Right ventricle myocardium inferior (tissue), 1 donor: ENCODE results near the gene UTS2. TPM values are rescaled to one million over a fixed set of nuclear protein-coding genes. Genes with fewer than 3 reads are reported as not detected.

ENCODE experiments used
- ATAC-seq: fragments of 200-7000 bp; cut with Tn5 transposase; one replicate; pipeline ENCODE4 v1.9.1; 2020; ENCODE audit warnings: mild to moderate bottlenecking, moderate library complexity
- DNase-seq: peaks from one replicate; pipeline ENCODE4 v3.0.0; 2021; ENCODE audit errors: missing footprints
- intact Hi-C: fragments of 100-400 bp; cut with DNase I; formaldehyde crosslinking; loops from one replicate; pipeline ENCODE4 v1.11.0; 2022
- total RNA-seq: library from RNA; stranded (reverse); fragmentation: NEBNext Ultra II Directional; extraction: Animal tissue kit (Norgen Biotek cat#: 25700); gene quantifications from one replicate; pipeline ENCODE4 v1.2.1, GENCODE V29; 2021
- donor health status: DM: no; HTN: yes; CAD: no; lungs with severe emphysema.

UTS2 gene
- total RNA-seq, 1 donor from 2014 or later, result not detected

GRCh38 chr1:7868070-7868780, 15.4 kb upstream of the UTS2 start:
- intact Hi-C loops, result no loop called here
- ATAC-seq, result no peak
- DNase-seq, result no peak

- ATAC-seq (no peak), DNase-seq (no peak)
- intact Hi-C loops, result no loop called here
These were observed 13.1 kb upstream of the UTS2 start for GRCh38 chr1:7865978-7866377.

- DNase-seq (no peak), ATAC-seq (no peak)
- intact Hi-C loops, result no loop called here
These were observed 11.0 kb upstream of the UTS2 start for GRCh38 chr1:7863756-7864328.

- intact Hi-C loops, result no loop called here
- DNase-seq (no peak), ATAC-seq (no peak)
These were observed 9.6 kb upstream of the UTS2 start for GRCh38 chr1:7862211-7863060.

GRCh38 chr1:7861452-7861851, 8.6 kb upstream of the UTS2 start:
- ATAC-seq, result no peak
- intact Hi-C loops, result no loop called here

GRCh38 chr1:7860130-7860529, 7.3 kb upstream of the UTS2 start:
- ATAC-seq, result no peak
- intact Hi-C loops, result no loop called here
- DNase-seq, result no peak

More at GRCh38 chr1:7861452-7861851, 8.6 kb upstream of the UTS2 start:
- DNase-seq, result no peak

GRCh38 chr1:7859406-7859805, 6.5 kb upstream of the UTS2 start:
- ATAC-seq (no peak), DNase-seq (no peak)
- intact Hi-C loops, result no loop called here

- intact Hi-C loops, result no loop called here
- ATAC-seq, result no peak
These were observed 5.1 kb upstream of the UTS2 start for GRCh38 chr1:7857985-7858384.

GRCh38 chr1:7857000-7857399, 4.1 kb upstream of the UTS2 start:
- ATAC-seq (no peak), DNase-seq (no peak)
- intact Hi-C loops, result no loop called here

More at GRCh38 chr1:7857985-7858384, 5.1 kb upstream of the UTS2 start:
- DNase-seq, result no peak

GRCh38 chr1:7856345-7856744, 3.5 kb upstream of the UTS2 start:
- ATAC-seq (no peak), DNase-seq (no peak)
- intact Hi-C loops, result no loop called here

GRCh38 chr1:7853684-7854026, 790 bp upstream of the UTS2 start:
- no peak for DNase-seq
- no peak for ATAC-seq
- intact Hi-C loops, result no loop called here

GRCh38 chr1:7850786-7851185, 2.1 kb downstream of the UTS2 start:
- DNase-seq, result no peak
- ATAC-seq, result no peak
- intact Hi-C loops, result no loop called here

- no peak for ATAC-seq
- no peak for DNase-seq
- intact Hi-C loops, result no loop called here
These were observed 5.3 kb downstream of the UTS2 start for GRCh38 chr1:7847599-7847998.

GRCh38 chr1:7846656-7847055, 6.2 kb downstream of the UTS2 start:
- intact Hi-C loops, result no loop called here
- DNase-seq (no peak), ATAC-seq (no peak)

GRCh38 chr1:7845761-7846160, 7.1 kb downstream of the UTS2 start:
- intact Hi-C loops, result no loop called here
- no peak for ATAC-seq
- no peak for DNase-seq

GRCh38 chr1:7842517-7842916, 10.3 kb downstream of the UTS2 start:
- no peak for DNase-seq
- intact Hi-C loops, result no loop called here
- no peak for ATAC-seq

GRCh38 chr1:7839526-7839925, 13.3 kb downstream of the UTS2 start:
- DNase-seq (no peak), ATAC-seq (no peak)
- intact Hi-C loops, result no loop called here

- intact Hi-C loops, result no loop called here
- no peak for ATAC-seq
- no peak for DNase-seq
These were observed 14.2 kb downstream of the UTS2 start for GRCh38 chr1:7838714-7839113.

- intact Hi-C loops, result no loop called here
These were observed 19.8 kb downstream of the UTS2 start for GRCh38 chr1:7833035-7833434.

GRCh38 chr1:7831458-7831857, 21.4 kb downstream of the UTS2 start:
- intact Hi-C loops, result no loop called here
- no peak for ATAC-seq
- no peak for DNase-seq

More at GRCh38 chr1:7833035-7833434, 19.8 kb downstream of the UTS2 start:
- ATAC-seq (no peak), DNase-seq (no peak)
